KMS-11 (cell line): ENCODE data around the gene ARHGAP28.
"Not testable (repeated sequence)": the region's sequence is repeated elsewhere in the genome, so short reads cannot be mapped to it uniquely, and the experiment has no call there.

Experiments used
- H2AFZ ChIP-seq: fragments of 200-600 bp; sonication (generic); 2 replicates; pipeline ENCODE4 v1.6.1; 2016; ENCODE audit warnings: antibody characterized with exemption, mixed run types, low read depth
- H3K27ac ChIP-seq: fragments of 200-600 bp; sonication (generic); 2 replicates; pipeline ENCODE4 v1.6.1; 2016; ENCODE audit warnings: mild to moderate bottlenecking, mixed run types
- H3K27me3 ChIP-seq: fragments of 200-600 bp; sonication (generic); 2 replicates; pipeline ENCODE4 v1.6.1; 2017; ENCODE audit warnings: mild to moderate bottlenecking, low read depth, mixed run types, moderate library complexity; ENCODE audit not compliant: insufficient read depth
- H3K36me3 ChIP-seq: fragments of 200-600 bp; sonication (generic); 2 replicates; pipeline ENCODE4 v1.6.1; 2017; ENCODE audit warnings: mild to moderate bottlenecking, mixed run types; ENCODE audit not compliant: insufficient read depth
- H3K4me1 ChIP-seq: fragments of 200-600 bp; sonication (generic); 2 replicates; pipeline ENCODE4 v1.6.1; 2016; ENCODE audit warnings: mild to moderate bottlenecking, low read depth, mixed run types; ENCODE audit not compliant: poor library complexity, severe bottlenecking
- H3K4me2 ChIP-seq: fragments of 200-600 bp; sonication (generic); 2 replicates; pipeline ENCODE4 v1.7.0; 2016; ENCODE audit warnings: mild to moderate bottlenecking, mixed run types
- H3K4me3 ChIP-seq: fragments of 200-600 bp; sonication (generic); IDR thresholded peaks from 2 replicates; pipeline ENCODE4 v1.6.1; 2017; ENCODE audit warnings: low read depth, low read length, mixed read lengths; ENCODE audit not compliant: insufficient read depth
- H3K79me2 ChIP-seq: fragments of 200-600 bp; sonication (generic); 2 replicates; pipeline ENCODE4 v1.6.1; 2016; ENCODE audit warnings: low read depth, mixed run types; ENCODE audit not compliant: insufficient read depth
- H3K9ac ChIP-seq: fragments of 200-600 bp; sonication (generic); 2 replicates; pipeline ENCODE4 v1.6.1; 2016; ENCODE audit warnings: mild to moderate bottlenecking, mixed run types
- H4K20me1 ChIP-seq: fragments of 200-600 bp; sonication (generic); 2 replicates; pipeline ENCODE4 v1.6.1; 2016; ENCODE audit warnings: mild to moderate bottlenecking, mixed run types; ENCODE audit not compliant: insufficient read depth
- CTCF ChIP-seq: fragments of 200-600 bp; sonication (generic); conservative IDR thresholded peaks from 2 replicates; pipeline ENCODE4 v1.6.1; 2017; ENCODE audit warnings: low read depth, mild to moderate bottlenecking, antibody characterized with exemption, low read length, moderate library complexity, mixed read lengths

ARHGAP28 gene

GRCh38 chr18:6843308-6843707, 113.8 kb downstream of the ARHGAP28 start:
- no peak for TF ChIP-seq CTCF
- H4K20me1 ChIP-seq, result no peaks in the 10 kb centered on the region
- H3K27me3 ChIP-seq, result no peaks in the 10 kb centered on the region
- no peaks in the 10 kb centered on the region for H3K4me1 ChIP-seq
- H3K4me3 ChIP-seq, result no peak overlapping the region
- H3K27ac ChIP-seq, result no peak overlapping the region
- H3K9ac ChIP-seq, result no peak overlapping the region
- H2AFZ ChIP-seq, result no peak overlapping the region
- H3K4me2 ChIP-seq, result no peak overlapping the region
- no peaks in the 10 kb centered on the region for H3K79me2 ChIP-seq
- H3K36me3 ChIP-seq, result no peaks in the 10 kb centered on the region

GRCh38 chr18:6845521-6845920, 116.0 kb downstream of the ARHGAP28 start:
- H3K27ac ChIP-seq, H4K20me1 ChIP-seq, H3K36me3 ChIP-seq, H3K4me1 ChIP-seq, H3K9ac ChIP-seq, H3K79me2 ChIP-seq, H3K27me3 ChIP-seq, H3K4me2 ChIP-seq, H2AFZ ChIP-seq, H3K4me3 ChIP-seq: not testable (repeated sequence)

GRCh38 chr18:6850396-6850795, 120.9 kb downstream of the ARHGAP28 start:
- H2AFZ ChIP-seq, result no peak overlapping the region
- H3K79me2 ChIP-seq, result no peaks in the 10 kb centered on the region
- H3K27ac ChIP-seq, result no peak overlapping the region
- H4K20me1 ChIP-seq, result no peaks in the 10 kb centered on the region
- H3K9ac ChIP-seq, result no peak overlapping the region
- H3K4me2 ChIP-seq, result no peak overlapping the region
- no peak for TF ChIP-seq CTCF
- H3K4me1 ChIP-seq, result no peaks in the 10 kb centered on the region
- H3K36me3 ChIP-seq, result no peaks in the 10 kb centered on the region
- no peaks in the 10 kb centered on the region for H3K27me3 ChIP-seq
- H3K4me3 ChIP-seq, result no peak overlapping the region

GRCh38 chr18:6851480-6851879, 122.0 kb downstream of the ARHGAP28 start:
- Histone ChIP-seq H3K9ac (no peak overlapping the region), H3K4me2 (no peak overlapping the region), H3K4me3 (no peak overlapping the region), H3K27me3 (no peaks in the 10 kb centered on the region), H3K79me2 (no peaks in the 10 kb centered on the region), H2AFZ (no peak overlapping the region), H3K36me3 (no peaks in the 10 kb centered on the region), H3K4me1 (no peaks in the 10 kb centered on the region), H4K20me1 (no peaks in the 10 kb centered on the region), H3K27ac (no peak overlapping the region)
- no peak for TF ChIP-seq CTCF

GRCh38 chr18:6854811-6855210, 125.3 kb downstream of the ARHGAP28 start:
- no peaks in the 10 kb centered on the region for H4K20me1 ChIP-seq
- no peak overlapping the region for H3K4me3 ChIP-seq
- H3K27ac ChIP-seq, result no peak overlapping the region
- no peaks in the 10 kb centered on the region for H3K36me3 ChIP-seq
- H3K4me2 ChIP-seq, result no peak overlapping the region
- H3K9ac ChIP-seq, result no peak overlapping the region
- no peaks in the 10 kb centered on the region for H3K4me1 ChIP-seq
- H2AFZ ChIP-seq, result no peak overlapping the region
- H3K79me2 ChIP-seq, result no peaks in the 10 kb centered on the region
- no peak for TF ChIP-seq CTCF
- no peaks in the 10 kb centered on the region for H3K27me3 ChIP-seq
